Posterior cingulate gyrus (tissue), 11 donors: ENCODE results near the gene OPCML.

Experiments
- DNase-seq, 10 donors: peaks; one replicate each; pipeline versions ENCODE4 v3.0.0 to v3.0.0-alpha.2; 2020 to 2021; ENCODE audit warnings: mixed read lengths in 3 of 10
- intact Hi-C: fragments of 100-400 bp; cut with DNase I; formaldehyde crosslinking; loops from one replicate; pipeline ENCODE4 v1.15.1; 2023

The OPCML gene

GRCh38 chr11:133541021-133541719 lies 8.9 kb upstream of the OPCML start:
- DNase-seq, result no peak

GRCh38 chr11:133536198-133536597 lies 3.9 kb upstream of the OPCML start:
- intact Hi-C loops, result no loop called here
- DNase-seq, result no peak

More at GRCh38 chr11:133541021-133541719, 8.9 kb upstream of the OPCML start:
- intact Hi-C loops, result no loop called here

GRCh38 chr11:133533205-133533604 lies 904 bp upstream of the OPCML start:
- no peak for DNase-seq
- intact Hi-C loops, result no loop called here

GRCh38 chr11:133531458-133531857 lies 843 bp downstream of the OPCML start:
- no peak for DNase-seq
- intact Hi-C loops, result no loop called here

- intact Hi-C loops, result no loop called here
- peak in 3 of 10 donors; percentile 76 to 86 (median 84) for DNase-seq
Measured at GRCh38 chr11:133530501-133530835, 1.8 kb downstream of the OPCML start.

- intact Hi-C loops, result loop anchor here (10.0 kb wide), 1 partner anchor 295 kb away; no protein-coding TSS in a partner anchor
- DNase-seq, result no peak
Measured at GRCh38 chr11:133529807-133530500, 2.3 kb downstream of the OPCML start.

- DNase-seq, result no peak
- intact Hi-C loops, result loop anchor here (10.0 kb wide), 1 partner anchor 298 kb away; no protein-coding TSS in a partner anchor
Measured at GRCh38 chr11:133526790-133527189, 5.5 kb downstream of the OPCML start.

GRCh38 chr11:133525976-133526375 lies 6.3 kb downstream of the OPCML start:
- intact Hi-C loops, result loop anchor here (10.0 kb wide), 1 partner anchor 299 kb away; no protein-coding TSS in a partner anchor
- DNase-seq, result peak in 8 of 10 donors; percentile 25 to 92 (median 54)

GRCh38 chr11:133524488-133524887 lies 7.8 kb downstream of the OPCML start:
- intact Hi-C loops, result loop anchor here (10.0 kb wide), 1 partner anchor 300 kb away; no protein-coding TSS in a partner anchor

GRCh38 chr11:133522344-133522743 lies 10.0 kb downstream of the OPCML start:
- intact Hi-C loops, result loop anchor here (10.0 kb wide), 1 partner anchor 302 kb away; no protein-coding TSS in a partner anchor

More at GRCh38 chr11:133524488-133524887, 7.8 kb downstream of the OPCML start:
- no peak for DNase-seq

GRCh38 chr11:133521502-133521901 lies 10.8 kb downstream of the OPCML start:
- intact Hi-C loops, result loop anchor here (10.0 kb wide), 1 partner anchor 303 kb away; no protein-coding TSS in a partner anchor
- no peak for DNase-seq

More at GRCh38 chr11:133522344-133522743, 10.0 kb downstream of the OPCML start:
- DNase-seq, result no peak

- intact Hi-C loops, result loop anchor here (10.0 kb wide), 1 partner anchor 304 kb away; no protein-coding TSS in a partner anchor
- DNase-seq, result no peak
Measured at GRCh38 chr11:133520707-133521106, 11.6 kb downstream of the OPCML start.

- no peak for DNase-seq
- intact Hi-C loops, result no loop called here
Measured at GRCh38 chr11:133519560-133519959, 12.7 kb downstream of the OPCML start.

- DNase-seq, result no peak
- intact Hi-C loops, result no loop called here
Measured at GRCh38 chr11:133518702-133519264, 13.5 kb downstream of the OPCML start.

- DNase-seq, result no peak
- intact Hi-C loops, result no loop called here
Measured at GRCh38 chr11:133516845-133517244, 15.5 kb downstream of the OPCML start.

GRCh38 chr11:133515107-133515506 lies 17.2 kb downstream of the OPCML start:
- intact Hi-C loops, result no loop called here

GRCh38 chr11:133509924-133510697 lies 22.2 kb downstream of the OPCML start:
- intact Hi-C loops, result no loop called here
- no peak for DNase-seq

More at GRCh38 chr11:133515107-133515506, 17.2 kb downstream of the OPCML start:
- no peak for DNase-seq

GRCh38 chr11:133508468-133508867 lies 23.8 kb downstream of the OPCML start:
- intact Hi-C loops, result no loop called here
- DNase-seq, result no peak

GRCh38 chr11:133507185-133507584 lies 25.1 kb downstream of the OPCML start:
- no peak for DNase-seq
- intact Hi-C loops, result no loop called here

- no peak for DNase-seq
- intact Hi-C loops, result no loop called here
Measured at GRCh38 chr11:133506551-133507094, 25.7 kb downstream of the OPCML start.
